Endothelial cell (in vitro differentiated cells): ENCODE results near the gene MXRA7. TPM values are rescaled to one million over a fixed set of nuclear protein-coding genes. Genes with fewer than 3 reads are reported as not detected.
"Not testable (repeated sequence)": the region's sequence is repeated elsewhere in the genome, so short reads cannot be mapped to it uniquely, and the experiment has no call there.

ENCODE experiments used
- DNase-seq: peaks from one replicate; pipeline ENCODE4 v3.0.0; 2021; ENCODE audit warnings: low spot score
- H3K27ac Mint-ChIP-seq: one replicate; pipeline ENCODE4 v1.8.0; 2021; ENCODE audit warnings: mixed read lengths, inconsistent platforms; ENCODE audit not compliant: unreplicated experiment
- H3K27me3 Mint-ChIP-seq: one replicate; pipeline ENCODE4 v1.8.0; 2021; ENCODE audit warnings: mild to moderate bottlenecking, moderate library complexity, mixed read lengths, inconsistent platforms; ENCODE audit not compliant: unreplicated experiment
- H3K36me3 Mint-ChIP-seq: one replicate; pipeline ENCODE4 v1.8.0; 2021; ENCODE audit warnings: mild to moderate bottlenecking, low read depth, mixed read lengths, inconsistent platforms; ENCODE audit not compliant: unreplicated experiment
- H3K4me1 Mint-ChIP-seq: one replicate; pipeline ENCODE4 v1.8.0; 2021; ENCODE audit warnings: mild to moderate bottlenecking, mixed read lengths, inconsistent platforms; ENCODE audit not compliant: unreplicated experiment
- H3K4me3 Mint-ChIP-seq: one replicate; pipeline ENCODE4 v1.8.0; 2021; ENCODE audit warnings: mild to moderate bottlenecking, mixed read lengths, inconsistent platforms; ENCODE audit not compliant: unreplicated experiment
- H3K9me3 Mint-ChIP-seq: one replicate; pipeline ENCODE4 v1.8.0; 2021; ENCODE audit warnings: mixed read lengths, inconsistent platforms; ENCODE audit not compliant: unreplicated experiment
- CTCF ChIP-seq: fragments of 200-600 bp; sonication (generic); IDR thresholded peaks from one replicate; pipeline ENCODE4 v1.5.0; 2021; ENCODE audit warnings: antibody characterized with exemption; ENCODE audit not compliant: unreplicated experiment
- total RNA-seq: library from RNA; stranded (reverse); fragmentation: NEBNext Ultra II Directional; extraction: Animal tissue kit (Norgen Biotek cat#: 25700); gene quantifications from one replicate; pipeline ENCODE4 v1.2.1, GENCODE V29; 2021; ENCODE audit not compliant: unreplicated experiment

MXRA7 gene
- total RNA-seq, 1 donor from 2014 or later: 51.6 TPM

GRCh38 chr17:76640550-76641380 lies 70.0 kb downstream of the MXRA7 start:
- no peaks in the 10 kb centered on the region for H3K9me3 Mint-ChIP-seq
- no peak for TF ChIP-seq CTCF
- no peaks in the 10 kb centered on the region for H3K27me3 Mint-ChIP-seq
- H3K4me3 Mint-ChIP-seq: no peak overlapping the region
- DNase-seq: no peak
- H3K27ac Mint-ChIP-seq: no peak overlapping the region
- H3K36me3 Mint-ChIP-seq: no peaks in the 10 kb centered on the region
- H3K4me1 Mint-ChIP-seq: peaks cover 17% of the 10 kb centered on the region

- no peak overlapping the region for H3K27ac Mint-ChIP-seq
- H3K4me3 Mint-ChIP-seq: no peak overlapping the region
- H3K27me3 Mint-ChIP-seq: no peaks in the 10 kb centered on the region
- no peak for DNase-seq
- no peaks in the 10 kb centered on the region for H3K36me3 Mint-ChIP-seq
- no peaks in the 10 kb centered on the region for H3K9me3 Mint-ChIP-seq
- H3K4me1 Mint-ChIP-seq: peaks cover 4% of the 10 kb centered on the region
- TF ChIP-seq CTCF: no peak
Observed at GRCh38 chr17:76638263-76638662, 72.5 kb downstream of the MXRA7 start.

- H3K9me3 Mint-ChIP-seq, H3K27me3 Mint-ChIP-seq, H3K4me3 Mint-ChIP-seq, H3K27ac Mint-ChIP-seq, H3K36me3 Mint-ChIP-seq, H3K4me1 Mint-ChIP-seq, DNase-seq: not testable (repeated sequence)
Observed at GRCh38 chr17:76636486-76637206, 74.1 kb downstream of the MXRA7 start.

GRCh38 chr17:76635659-76636360 lies 75.0 kb downstream of the MXRA7 start:
- no peak overlapping the region for H3K27ac Mint-ChIP-seq
- no peak for TF ChIP-seq CTCF
- no peak for DNase-seq
- H3K27me3 Mint-ChIP-seq: no peaks in the 10 kb centered on the region
- H3K4me1 Mint-ChIP-seq: no peaks in the 10 kb centered on the region
- no peaks in the 10 kb centered on the region for H3K36me3 Mint-ChIP-seq
- H3K4me3 Mint-ChIP-seq: no peak overlapping the region
- H3K9me3 Mint-ChIP-seq: no peaks in the 10 kb centered on the region

- H3K4me1 Mint-ChIP-seq: peaks cover 2% of the 10 kb centered on the region
- no peaks in the 10 kb centered on the region for H3K27me3 Mint-ChIP-seq
- no peaks in the 10 kb centered on the region for H3K36me3 Mint-ChIP-seq
- H3K27ac Mint-ChIP-seq: no peak overlapping the region
- no peak for TF ChIP-seq CTCF
- H3K4me3 Mint-ChIP-seq: no peak overlapping the region
- DNase-seq: no peak
- no peaks in the 10 kb centered on the region for H3K9me3 Mint-ChIP-seq
Observed at GRCh38 chr17:76635039-76635438, 75.7 kb downstream of the MXRA7 start.
